ENCODE data around the gene KRT8.
A peak's percentile ranks its signal among the peaks of the same experiment; 100 is the strongest.

Gene KRT8

DNA sequence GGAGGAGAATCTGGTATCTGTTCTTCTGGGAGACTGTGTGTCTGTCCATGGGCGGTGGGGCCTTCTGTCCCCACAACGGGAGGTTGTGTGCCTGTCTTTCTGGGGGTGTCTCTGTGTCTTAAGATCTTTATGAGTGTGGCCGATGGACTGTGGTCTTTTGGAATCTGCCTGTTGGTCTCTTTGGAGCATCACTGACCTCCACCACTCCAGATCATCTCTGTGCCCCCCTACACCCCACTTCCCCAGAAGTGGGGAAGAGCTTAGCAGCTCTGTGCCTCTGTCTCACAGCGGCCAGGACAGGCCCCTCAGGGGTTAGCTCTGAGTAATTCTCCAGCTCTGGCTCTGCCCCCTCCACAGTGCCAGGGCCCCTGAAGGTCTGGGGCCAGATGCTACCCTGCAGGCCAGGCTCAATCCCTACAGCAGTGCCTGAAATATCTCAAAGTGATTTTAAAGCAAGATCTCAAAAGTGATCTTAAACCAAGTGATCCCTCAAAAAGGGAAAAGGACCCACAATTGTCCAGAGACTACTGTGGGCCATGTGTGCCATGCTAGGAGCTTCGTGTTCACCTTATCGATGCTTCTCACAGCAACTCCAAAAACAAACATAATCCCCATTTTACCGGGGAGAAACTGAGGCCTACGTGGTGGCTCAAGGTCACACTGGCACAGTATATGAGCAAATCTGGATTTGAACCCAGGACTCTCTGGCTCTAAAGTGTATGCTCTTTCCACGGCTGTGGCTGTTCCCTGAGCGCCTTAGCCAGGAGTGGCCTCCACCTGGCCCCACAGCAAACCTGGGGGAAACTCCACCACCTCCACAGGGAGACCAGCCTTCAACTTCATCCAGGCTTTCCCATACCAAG, 30.1 kb downstream of the KRT8 start:
- H3K9ac ChIP-seq (ENCODE audit: low read depth in 1 of 2, low read length in 2 of 2): peak overlapping the region; percentile 75 to 78
- H3K36me3 ChIP-seq (ENCODE audit: control insufficient read depth in 2 of 2, insufficient read depth in 2 of 2, low read length in 2 of 2): no peaks in the 10 kb centered on the region
- H3K27ac ChIP-seq (ENCODE audit: low read depth in 2 of 2, low read length in 2 of 2): peak overlapping the region; percentile 86 to 98
- H3K4me1 ChIP-seq (ENCODE audit: control insufficient read depth in 2 of 2, insufficient read depth in 2 of 2, low read length in 2 of 2): peaks cover 66 to 73% of the 10 kb centered on the region in 2 donors
- no peaks in the 10 kb centered on the region for H3K9me3 ChIP-seq (ENCODE audit: control insufficient read depth in 2 of 2, low read length in 2 of 2)
- no peaks in the 10 kb centered on the region for H3K27me3 ChIP-seq (ENCODE audit: control insufficient read depth in 2 of 2, insufficient read depth in 2 of 2, low read length in 2 of 2)
- H3K4me3 ChIP-seq (ENCODE audit: low read length in 2 of 2): peak overlapping the region; percentile 60 to 72

DNA sequence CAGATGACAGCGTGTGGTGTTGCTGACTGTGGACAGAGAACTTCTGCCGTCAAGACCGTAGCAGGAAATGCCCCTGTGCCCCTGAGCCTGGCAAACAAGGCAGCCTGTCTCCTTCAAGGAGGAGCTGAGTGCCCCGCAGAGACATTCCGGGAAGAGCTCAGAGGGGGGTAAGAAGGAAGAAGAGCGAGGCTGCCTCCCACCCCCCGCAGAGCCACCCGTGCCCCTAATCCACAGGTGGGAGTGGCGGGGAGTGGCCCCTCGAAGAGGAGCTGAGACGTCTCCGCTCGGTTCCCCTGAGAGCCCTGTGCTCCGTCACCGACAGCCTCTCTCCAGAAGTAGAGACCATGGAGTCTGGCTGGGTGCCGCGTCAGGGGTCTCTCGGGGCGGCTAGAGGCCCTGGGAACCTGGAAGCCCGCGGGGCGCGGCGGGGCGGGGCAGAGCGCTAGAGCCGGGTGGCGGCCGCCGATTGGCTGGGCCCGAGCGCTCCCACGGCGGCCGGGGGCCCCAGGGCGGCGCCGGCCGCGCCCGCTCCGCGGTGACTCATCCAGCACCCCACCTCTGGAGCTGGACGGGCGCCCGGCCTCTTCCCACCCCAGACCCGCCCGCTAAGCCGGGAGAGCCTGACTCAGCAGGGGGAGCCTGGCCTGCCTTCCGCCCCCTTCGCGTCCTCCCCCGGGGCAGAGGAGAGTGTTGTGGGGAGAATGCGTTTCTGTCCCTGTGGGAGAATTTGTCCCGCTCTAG, 30.9 kb downstream of the KRT8 start:
- Histone ChIP-seq H3K27me3 (ENCODE audit: control insufficient read depth in 2 of 2, insufficient read depth in 2 of 2, low read length in 2 of 2) (no peaks in the 10 kb centered on the region), H3K9ac (ENCODE audit: low read depth in 1 of 2, low read length in 2 of 2) (peak overlapping the region; percentile 87 to 94), H3K36me3 (ENCODE audit: control insufficient read depth in 2 of 2, insufficient read depth in 2 of 2, low read length in 2 of 2) (no peaks in the 10 kb centered on the region), H3K27ac (ENCODE audit: low read depth in 2 of 2, low read length in 2 of 2) (peak overlapping the region; percentile 92 to 98), H3K4me3 (ENCODE audit: low read length in 2 of 2) (peak overlapping the region; percentile 60 to 72), H3K4me1 (ENCODE audit: control insufficient read depth in 2 of 2, insufficient read depth in 2 of 2, low read length in 2 of 2) (peaks cover 61 to 68% of the 10 kb centered on the region in 2 donors), H3K9me3 (ENCODE audit: control insufficient read depth in 2 of 2, low read length in 2 of 2) (no peaks in the 10 kb centered on the region)

DNA sequence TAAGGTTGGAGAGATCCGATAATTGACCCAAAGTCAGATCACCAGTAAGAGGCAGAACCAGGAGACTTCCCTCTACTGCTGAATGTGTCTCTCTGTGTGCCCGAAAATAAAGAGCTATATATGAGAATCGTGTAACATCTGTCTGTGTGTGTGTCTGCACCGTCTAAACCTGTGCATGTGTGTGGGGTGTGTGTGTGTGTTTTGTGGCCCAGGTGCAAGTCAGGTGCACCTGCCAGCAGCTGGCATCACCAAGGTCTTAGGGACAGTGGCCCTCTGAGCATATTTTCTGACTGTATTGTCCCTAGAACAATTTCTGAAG, 31.4 kb downstream of the KRT8 start:
- Histone ChIP-seq H3K9ac (ENCODE audit: low read depth in 1 of 2, low read length in 2 of 2) (peak overlapping the region; percentile 87 to 94), H3K36me3 (ENCODE audit: control insufficient read depth in 2 of 2, insufficient read depth in 2 of 2, low read length in 2 of 2) (no peaks in the 10 kb centered on the region), H3K9me3 (ENCODE audit: control insufficient read depth in 2 of 2, low read length in 2 of 2) (no peaks in the 10 kb centered on the region), H3K4me3 (ENCODE audit: low read length in 2 of 2) (peak overlapping the region; percentile 54 to 71), H3K27me3 (ENCODE audit: control insufficient read depth in 2 of 2, insufficient read depth in 2 of 2, low read length in 2 of 2) (no peaks in the 10 kb centered on the region), H3K4me1 (ENCODE audit: control insufficient read depth in 2 of 2, insufficient read depth in 2 of 2, low read length in 2 of 2) (peaks cover 56 to 63% of the 10 kb centered on the region in 2 donors), H3K27ac (ENCODE audit: low read depth in 2 of 2, low read length in 2 of 2) (peak overlapping the region; percentile 92 to 98)

DNA sequence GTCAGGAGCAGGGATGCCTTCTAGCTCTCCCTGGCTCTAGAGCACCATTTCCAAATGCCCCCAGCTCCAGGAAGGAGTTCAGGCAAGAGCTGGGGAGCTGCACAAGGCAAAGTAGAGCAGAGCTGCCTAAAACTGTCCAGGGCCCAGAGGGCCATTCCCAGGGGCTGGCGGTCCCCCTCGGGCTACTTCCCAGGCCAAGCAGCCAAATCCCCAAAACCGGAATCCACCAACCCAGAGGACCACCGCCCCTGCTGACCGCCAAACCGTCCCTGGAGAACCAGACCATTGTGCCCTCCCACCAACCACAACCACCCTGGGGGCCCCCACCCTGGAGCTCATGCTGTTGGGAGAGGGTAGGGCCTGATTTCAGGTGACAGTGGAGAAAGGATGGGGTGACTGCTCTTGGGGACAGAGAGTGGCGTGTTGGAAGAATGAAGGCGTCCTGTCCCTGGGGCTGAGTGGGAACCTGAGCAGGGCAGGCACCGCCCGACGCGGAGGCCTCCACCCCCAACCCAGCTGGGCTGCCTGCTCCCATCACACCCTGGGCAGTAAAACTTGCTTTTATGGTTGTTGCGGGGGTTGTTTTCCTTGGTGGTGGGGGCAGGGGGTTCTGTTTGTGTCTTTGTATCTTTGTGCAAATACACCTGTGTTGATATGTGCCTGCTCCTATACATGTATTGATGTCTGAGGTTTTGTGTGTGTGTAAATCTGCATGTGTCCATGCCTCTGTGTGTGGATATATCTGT, 32.1 kb downstream of the KRT8 start:
- Histone ChIP-seq H3K9ac (ENCODE audit: low read depth in 1 of 2, low read length in 2 of 2) (peak overlapping the region; percentile 87 to 94), H3K36me3 (ENCODE audit: control insufficient read depth in 2 of 2, insufficient read depth in 2 of 2, low read length in 2 of 2) (no peaks in the 10 kb centered on the region), H3K27ac (ENCODE audit: low read depth in 2 of 2, low read length in 2 of 2) (peak overlapping the region; percentile 92 to 98), H3K9me3 (ENCODE audit: control insufficient read depth in 2 of 2, low read length in 2 of 2) (no peaks in the 10 kb centered on the region), H3K4me3 (ENCODE audit: low read length in 2 of 2) (peak overlapping the region in 1 of 2 donors; percentile 71), H3K27me3 (ENCODE audit: control insufficient read depth in 2 of 2, insufficient read depth in 2 of 2, low read length in 2 of 2) (no peaks in the 10 kb centered on the region), H3K4me1 (ENCODE audit: control insufficient read depth in 2 of 2, insufficient read depth in 2 of 2, low read length in 2 of 2) (peaks cover 56 to 60% of the 10 kb centered on the region in 2 donors)

DNA sequence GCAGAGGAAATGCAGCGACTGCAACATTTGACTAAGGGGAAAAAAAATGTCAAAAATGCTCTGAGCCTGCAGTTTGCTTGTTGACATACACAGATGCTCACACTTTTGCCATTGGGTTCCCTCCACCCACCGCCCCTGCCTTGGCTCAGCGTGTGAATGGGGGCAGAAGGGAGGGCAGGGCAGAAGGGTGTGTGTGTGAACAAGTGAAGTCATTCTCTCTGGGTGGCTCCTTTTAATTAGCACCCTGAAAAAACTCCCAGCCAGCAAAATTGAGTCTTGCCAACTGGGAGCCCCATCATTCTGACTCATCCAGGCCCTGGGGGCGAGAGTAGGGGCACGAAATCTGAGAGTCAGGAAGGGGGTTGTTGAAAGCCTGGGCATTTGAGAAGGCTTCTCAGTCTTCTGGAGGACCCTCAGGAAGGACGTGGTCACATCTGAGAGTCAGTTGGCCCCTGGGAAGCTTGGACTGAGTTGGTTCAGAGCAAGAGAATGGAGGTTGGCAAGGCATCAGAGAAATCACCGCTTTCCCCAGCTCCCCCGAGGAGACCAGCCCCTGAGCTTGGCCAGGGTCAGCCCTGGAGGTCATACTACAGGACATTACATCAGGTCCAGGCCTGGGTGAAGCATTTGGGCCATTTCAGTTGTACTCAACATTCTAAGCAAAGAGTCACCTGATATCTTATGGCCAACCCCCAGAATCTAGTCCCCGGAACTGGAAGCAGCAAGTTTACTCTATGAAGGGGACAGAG, 33.4 kb downstream of the KRT8 start:
- Histone ChIP-seq H3K4me1 (ENCODE audit: control insufficient read depth in 2 of 2, insufficient read depth in 2 of 2, low read length in 2 of 2) (peaks cover 54 to 59% of the 10 kb centered on the region in 2 donors), H3K27ac (ENCODE audit: low read depth in 2 of 2, low read length in 2 of 2) (peak overlapping the region; percentile 92 to 98), H3K4me3 (ENCODE audit: low read length in 2 of 2) (no peak overlapping the region), H3K36me3 (ENCODE audit: control insufficient read depth in 2 of 2, insufficient read depth in 2 of 2, low read length in 2 of 2) (no peaks in the 10 kb centered on the region), H3K9me3 (ENCODE audit: control insufficient read depth in 2 of 2, low read length in 2 of 2) (no peaks in the 10 kb centered on the region), H3K27me3 (ENCODE audit: control insufficient read depth in 2 of 2, insufficient read depth in 2 of 2, low read length in 2 of 2) (no peaks in the 10 kb centered on the region), H3K9ac (ENCODE audit: low read depth in 1 of 2, low read length in 2 of 2) (peak overlapping the region; percentile 79 to 87)

DNA sequence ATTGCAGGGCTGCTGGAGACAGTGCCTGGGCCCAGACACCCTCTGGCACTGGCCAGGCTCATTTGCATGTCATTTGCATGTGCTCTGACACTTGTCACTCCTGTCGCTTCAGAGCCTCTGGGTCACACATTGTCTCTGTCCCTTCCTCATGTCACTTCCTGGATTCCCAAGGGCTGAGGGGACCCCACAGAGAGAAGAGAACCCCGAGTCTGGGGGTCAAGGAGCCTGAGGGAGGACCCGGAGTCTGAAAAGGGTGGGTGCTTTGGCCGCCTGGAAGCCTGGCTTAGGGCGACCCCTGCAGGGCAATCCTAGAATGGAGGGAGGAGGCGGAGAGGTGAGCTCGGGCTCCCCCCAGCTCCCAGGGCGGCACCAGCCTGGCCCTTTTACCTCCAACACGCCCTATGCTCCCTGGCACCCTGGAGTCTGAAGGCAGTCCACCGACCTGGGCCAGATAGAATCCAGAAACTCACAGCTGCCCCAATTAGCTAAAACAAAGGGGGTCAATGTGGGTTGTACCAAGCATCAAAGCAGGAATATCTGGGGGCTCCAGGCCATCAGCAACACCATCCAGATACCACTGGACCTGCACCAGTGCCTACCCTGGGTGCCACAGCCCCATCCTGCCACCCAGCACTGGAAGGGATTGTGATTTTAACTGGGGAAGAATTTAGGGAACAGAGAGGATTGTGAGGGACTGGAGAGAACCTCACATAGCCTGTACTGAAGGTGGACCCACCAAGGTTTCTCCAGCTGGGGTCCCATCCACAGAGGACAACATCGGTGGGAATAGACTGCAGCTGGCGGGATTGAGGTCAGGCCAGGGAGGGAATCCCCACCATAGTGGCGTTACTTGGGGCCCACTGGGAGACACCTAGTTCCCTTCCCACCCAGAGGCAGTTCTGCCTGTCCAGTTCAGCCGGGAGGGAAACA, 34.2 kb downstream of the KRT8 start:
- peak overlapping the region; percentile 79 to 87 for H3K9ac ChIP-seq (ENCODE audit: low read depth in 1 of 2, low read length in 2 of 2)
- H3K9me3 ChIP-seq (ENCODE audit: control insufficient read depth in 2 of 2, low read length in 2 of 2): no peaks in the 10 kb centered on the region
- H3K27me3 ChIP-seq (ENCODE audit: control insufficient read depth in 2 of 2, insufficient read depth in 2 of 2, low read length in 2 of 2): no peaks in the 10 kb centered on the region
- peaks cover 48 to 54% of the 10 kb centered on the region in 2 donors for H3K4me1 ChIP-seq (ENCODE audit: control insufficient read depth in 2 of 2, insufficient read depth in 2 of 2, low read length in 2 of 2)
- H3K4me3 ChIP-seq (ENCODE audit: low read length in 2 of 2): peak overlapping the region; percentile 28 to 46
- H3K36me3 ChIP-seq (ENCODE audit: control insufficient read depth in 2 of 2, insufficient read depth in 2 of 2, low read length in 2 of 2): no peaks in the 10 kb centered on the region
- H3K27ac ChIP-seq (ENCODE audit: low read depth in 2 of 2, low read length in 2 of 2): peak overlapping the region; percentile 92 to 98

DNA sequence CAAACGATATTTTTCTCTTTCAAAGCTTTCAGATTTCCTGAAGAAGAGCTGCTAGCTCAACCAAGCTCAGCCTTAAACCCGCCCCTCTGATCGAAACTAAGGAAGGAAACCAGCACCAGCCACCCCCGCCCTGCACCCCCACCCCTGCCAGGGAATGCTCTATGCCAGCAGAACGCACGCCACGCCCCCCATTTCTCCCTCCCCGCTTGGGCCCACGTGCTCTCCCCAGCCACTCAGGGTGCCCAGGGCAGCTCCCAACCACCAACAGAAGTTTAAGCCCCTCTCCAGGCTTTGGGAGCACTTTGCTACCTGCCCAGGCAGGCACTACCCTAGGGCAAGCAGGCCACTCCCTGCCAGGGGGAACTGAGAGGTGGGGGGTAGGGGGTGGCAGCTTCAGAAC, 37.2 kb downstream of the KRT8 start:
- peaks cover 27 to 32% of the 10 kb centered on the region in 2 donors for H3K4me1 ChIP-seq (ENCODE audit: control insufficient read depth in 2 of 2, insufficient read depth in 2 of 2, low read length in 2 of 2)
- H3K27ac ChIP-seq (ENCODE audit: low read depth in 2 of 2, low read length in 2 of 2): peak overlapping the region in 1 of 2 donors; percentile 57
- no peaks in the 10 kb centered on the region for H3K9me3 ChIP-seq (ENCODE audit: control insufficient read depth in 2 of 2, low read length in 2 of 2)
- H3K9ac ChIP-seq (ENCODE audit: low read depth in 1 of 2, low read length in 2 of 2): peak overlapping the region in 1 of 2 donors; percentile 24
- no peaks in the 10 kb centered on the region for H3K36me3 ChIP-seq (ENCODE audit: control insufficient read depth in 2 of 2, insufficient read depth in 2 of 2, low read length in 2 of 2)
- no peak overlapping the region for H3K4me3 ChIP-seq (ENCODE audit: low read length in 2 of 2)
- no peaks in the 10 kb centered on the region for H3K27me3 ChIP-seq (ENCODE audit: control insufficient read depth in 2 of 2, insufficient read depth in 2 of 2, low read length in 2 of 2)

DNA sequence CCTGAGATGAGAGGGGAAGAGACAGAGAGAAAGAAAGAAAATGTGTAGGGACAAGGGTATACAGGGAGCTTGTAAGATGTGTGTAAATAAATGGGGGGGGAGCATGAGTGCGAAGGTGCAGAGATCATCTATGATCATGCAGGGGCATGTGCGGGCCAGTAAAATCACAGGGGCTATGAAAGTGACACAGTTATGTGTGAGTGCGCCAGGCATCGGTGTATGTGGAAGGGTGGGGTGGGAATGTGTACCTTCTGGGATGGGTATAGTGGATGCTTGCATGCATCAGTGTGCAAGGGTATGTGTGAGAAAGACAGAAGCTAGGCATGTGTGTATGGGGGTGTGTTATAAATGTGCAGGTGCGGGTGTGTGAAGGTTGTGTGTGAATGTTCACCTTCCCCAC, 37.7 kb downstream of the KRT8 start:
- Histone ChIP-seq H3K4me3 (ENCODE audit: low read length in 2 of 2) (no peak overlapping the region), H3K9ac (ENCODE audit: low read depth in 1 of 2, low read length in 2 of 2) (peak overlapping the region in 1 of 2 donors; percentile 24), H3K27ac (ENCODE audit: low read depth in 2 of 2, low read length in 2 of 2) (peak overlapping the region in 1 of 2 donors; percentile 57)

More for the DNA sequence above, 37.7 kb downstream of the KRT8 start:
- Histone ChIP-seq H3K9me3 (ENCODE audit: control insufficient read depth in 2 of 2, low read length in 2 of 2) (no peaks in the 10 kb centered on the region), H3K4me1 (ENCODE audit: control insufficient read depth in 2 of 2, insufficient read depth in 2 of 2, low read length in 2 of 2) (peaks cover 22 to 27% of the 10 kb centered on the region in 2 donors), H3K36me3 (ENCODE audit: control insufficient read depth in 2 of 2, insufficient read depth in 2 of 2, low read length in 2 of 2) (no peaks in the 10 kb centered on the region), H3K27me3 (ENCODE audit: control insufficient read depth in 2 of 2, insufficient read depth in 2 of 2, low read length in 2 of 2) (no peaks in the 10 kb centered on the region)

All from mucosa of rectum (tissue), 2 donors.